ENCODE data around the gene ATP10A.

Gene ATP10A

GRCh38 chr15:25670025-25670554, 193.0 kb downstream of the ATP10A start:
- DNase-seq (ENCODE audit: insufficient read length, low spot score) (no peak), FAIRE-seq (no peak)
- TF ChIP-seq POLR2A (IDR thresholded peaks at IDR 0.05; ENCODE audit: low read depth, low read length) (no peak), PAX5 (IDR thresholded peaks at IDR 0.05; ENCODE audit: insufficient read depth, low read length, severe bottlenecking) (no peak)

- TF ChIP-seq SPI1 (IDR thresholded peaks at IDR 0.05; ENCODE audit: low read depth, low read length), result no peak
- no peak for TF ChIP-seq POLR2A (IDR thresholded peaks at IDR 0.05; ENCODE audit: low read depth, low read length)
- no peak for TF ChIP-seq TAF1 (IDR thresholded peaks at IDR 0.05; ENCODE audit: low read depth, low read length)
- no peak for TF ChIP-seq POU2F2 (IDR thresholded peaks at IDR 0.05; ENCODE audit: low read depth, low read length)
- FAIRE-seq, result no peak
- no peak for DNase-seq (ENCODE audit: insufficient read length, low spot score)
Measured at GRCh38 chr15:25668901-25669300, 194.2 kb downstream of the ATP10A start.

GRCh38 chr15:25668236-25668795, 194.8 kb downstream of the ATP10A start:
- no peak for FAIRE-seq
- no peak for TF ChIP-seq PAX5 (IDR thresholded peaks at IDR 0.05; ENCODE audit: insufficient read depth, low read length, severe bottlenecking)
- DNase-seq (ENCODE audit: insufficient read length, low spot score), result no peak

GRCh38 chr15:25667829-25668228, 195.3 kb downstream of the ATP10A start:
- TF ChIP-seq TAF1 (IDR thresholded peaks at IDR 0.05; ENCODE audit: low read depth, low read length) (no peak), POU2F2 (IDR thresholded peaks at IDR 0.05; ENCODE audit: low read depth, low read length) (no peak), POLR2A (IDR thresholded peaks at IDR 0.05; ENCODE audit: low read depth, low read length) (no peak), SPI1 (IDR thresholded peaks at IDR 0.05; ENCODE audit: low read depth, low read length) (no peak), PAX5 (IDR thresholded peaks at IDR 0.05; ENCODE audit: insufficient read depth, low read length, severe bottlenecking) (no peak), POLR2AphosphoS5 (IDR thresholded peaks at IDR 0.05; ENCODE audit: low read depth, low read length) (no peak)
- no peak for FAIRE-seq

GRCh38 chr15:25665913-25666312, 197.2 kb downstream of the ATP10A start:
- no peak for TF ChIP-seq POLR2AphosphoS5 (IDR thresholded peaks at IDR 0.05; ENCODE audit: low read depth, low read length)
- DNase-seq (ENCODE audit: insufficient read length, low spot score) (no peak), FAIRE-seq (no peak)

More at GRCh38 chr15:25667829-25668228, 195.3 kb downstream of the ATP10A start:
- DNase-seq (ENCODE audit: insufficient read length, low spot score), result no peak

- FAIRE-seq, result no peak
- no peak for DNase-seq (ENCODE audit: insufficient read length, low spot score)
- no peak for TF ChIP-seq POLR2AphosphoS5 (IDR thresholded peaks at IDR 0.05; ENCODE audit: low read depth, low read length)
- no peak for TF ChIP-seq SPI1 (IDR thresholded peaks at IDR 0.05; ENCODE audit: low read depth, low read length)
- TF ChIP-seq PAX5 (IDR thresholded peaks at IDR 0.05; ENCODE audit: insufficient read depth, low read length, severe bottlenecking), result no peak
- TF ChIP-seq POU2F2 (IDR thresholded peaks at IDR 0.05; ENCODE audit: low read depth, low read length), result no peak
- no peak for TF ChIP-seq TAF1 (IDR thresholded peaks at IDR 0.05; ENCODE audit: low read depth, low read length)
Measured at GRCh38 chr15:25664761-25665160, 198.4 kb downstream of the ATP10A start.

- no peak for TF ChIP-seq POU2F2 (IDR thresholded peaks at IDR 0.05; ENCODE audit: low read depth, low read length)
- no peak for TF ChIP-seq PAX5 (IDR thresholded peaks at IDR 0.05; ENCODE audit: insufficient read depth, low read length, severe bottlenecking)
- TF ChIP-seq POLR2A (IDR thresholded peaks at IDR 0.05; ENCODE audit: low read depth, low read length), result no peak
- no peak for DNase-seq (ENCODE audit: insufficient read length, low spot score)
- FAIRE-seq, result no peak
Measured at GRCh38 chr15:25663515-25663914, 199.6 kb downstream of the ATP10A start.

- DNase-seq (ENCODE audit: insufficient read length, low spot score) (no peak), FAIRE-seq (no peak)
- TF ChIP-seq POU2F2 (IDR thresholded peaks at IDR 0.05; ENCODE audit: low read depth, low read length) (no peak), SPI1 (IDR thresholded peaks at IDR 0.05; ENCODE audit: low read depth, low read length) (no peak), PAX5 (IDR thresholded peaks at IDR 0.05; ENCODE audit: insufficient read depth, low read length, severe bottlenecking) (no peak), POLR2AphosphoS5 (IDR thresholded peaks at IDR 0.05; ENCODE audit: low read depth, low read length) (no peak), POLR2A (IDR thresholded peaks at IDR 0.05; ENCODE audit: low read depth, low read length) (no peak), TAF1 (IDR thresholded peaks at IDR 0.05; ENCODE audit: low read depth, low read length) (no peak)
Measured at GRCh38 chr15:25661898-25662297, 201.2 kb downstream of the ATP10A start.

GRCh38 chr15:25659251-25659650, 203.9 kb downstream of the ATP10A start:
- no peak for TF ChIP-seq SPI1 (IDR thresholded peaks at IDR 0.05; ENCODE audit: low read depth, low read length)
- TF ChIP-seq TAF1 (IDR thresholded peaks at IDR 0.05; ENCODE audit: low read depth, low read length), result no peak
- no peak for TF ChIP-seq POLR2AphosphoS5 (IDR thresholded peaks at IDR 0.05; ENCODE audit: low read depth, low read length)
- DNase-seq (ENCODE audit: insufficient read length, low spot score), result no peak
- FAIRE-seq, result no peak

- DNase-seq (ENCODE audit: insufficient read length, low spot score), result no peak
- TF ChIP-seq POLR2AphosphoS5 (IDR thresholded peaks at IDR 0.05; ENCODE audit: low read depth, low read length) (no peak), POU2F2 (IDR thresholded peaks at IDR 0.05; ENCODE audit: low read depth, low read length) (no peak), SPI1 (IDR thresholded peaks at IDR 0.05; ENCODE audit: low read depth, low read length) (no peak), POLR2A (IDR thresholded peaks at IDR 0.05; ENCODE audit: low read depth, low read length) (no peak), TAF1 (IDR thresholded peaks at IDR 0.05; ENCODE audit: low read depth, low read length) (no peak), PAX5 (IDR thresholded peaks at IDR 0.05; ENCODE audit: insufficient read depth, low read length, severe bottlenecking) (no peak)
- no peak for FAIRE-seq
Measured at GRCh38 chr15:25658560-25658959, 204.6 kb downstream of the ATP10A start.
